Muscle of leg (tissue), 11 donors: ENCODE results near the gene DNAJA3. TPM values are rescaled to one million over a fixed set of nuclear protein-coding genes. Genes with fewer than 3 reads are reported as not detected.
A peak's percentile ranks its signal among the peaks of the same experiment; 100 is the strongest.

Experiments
- DNase-seq: peaks from one replicate; pipeline ENCODE4 v3.0.0; 2013
- H3K27ac ChIP-seq: one replicate; pipeline ENCODE4 v1.5.1; 2013; ENCODE audit warnings: mild to moderate bottlenecking, low read length, control low read depth
- H3K27me3 ChIP-seq: one replicate; pipeline ENCODE4 v1.6.1; 2013; ENCODE audit warnings: low read length; ENCODE audit not compliant: control insufficient read depth, insufficient read depth
- H3K36me3 ChIP-seq: one replicate; pipeline ENCODE4 v1.6.1; 2013; ENCODE audit warnings: low read length; ENCODE audit not compliant: control insufficient read depth, insufficient read depth
- H3K4me1 ChIP-seq: one replicate; pipeline ENCODE4 v1.6.1; 2013; ENCODE audit warnings: low read length; ENCODE audit not compliant: control insufficient read depth, insufficient read depth
- H3K4me3 ChIP-seq: one replicate; pipeline ENCODE4 v1.5.1; 2013; ENCODE audit warnings: low read length, control low read depth
- H3K9me3 ChIP-seq: replicated peaks from 2 replicates; pipeline ENCODE4 v1.6.1; 2013; ENCODE audit warnings: low read depth, low read length; ENCODE audit not compliant: control insufficient read depth
- WGBS: methylation state at CpG from one replicate; pipeline ENCODE4 v1.1.5; 2013; ENCODE audit warnings: missing lambda C conversion rate; ENCODE audit not compliant: insufficient coverage; 5-methylcytosine and 5-hydroxymethylcytosine counted together
- polyA plus RNA-seq, 8 donors: library from polyadenylated mRNA; unstranded; fragments of 120-200 nt; gene quantifications; one replicate each; pipeline versions ENCODE4 v1.2.1 to v1.2.3, GENCODE V29; 2013; ENCODE audit warnings: inconsistent platforms in 1 of 8, low replicate concordance in 1 of 8; ENCODE audit not compliant: insufficient read length in 8 of 8, insufficient read depth in 1 of 8
- total RNA-seq: library from RNA; stranded (reverse); fragments of 120-200 nt; gene quantifications from one replicate; pipeline ENCODE4 v1.2.4, GENCODE V29; 2013

Gene DNAJA3
- total and polyA plus RNA-seq, 9 donors = 23.8 to 33.5 (median 28.4) TPM

DNA sequence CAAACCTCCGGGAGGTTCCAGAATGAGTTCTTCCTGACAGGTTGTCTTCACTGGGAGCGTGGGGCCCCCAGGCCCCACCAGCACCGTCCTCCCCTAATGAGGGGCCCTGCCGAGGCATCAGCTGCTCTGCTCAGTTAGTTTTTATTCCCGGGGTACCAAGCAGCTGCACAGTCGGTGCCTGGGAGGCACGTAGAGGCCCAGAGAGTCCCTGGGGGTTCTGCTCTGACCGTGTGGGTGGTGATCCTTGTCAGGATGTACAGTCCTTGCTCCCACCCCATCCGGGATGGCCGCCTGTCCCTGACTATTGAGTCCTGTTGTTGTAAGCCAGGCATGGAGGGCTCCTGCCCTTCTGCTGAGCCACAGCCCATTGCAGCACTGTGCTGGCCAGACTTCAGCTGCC, 30.3 kb downstream of the DNAJA3 start:
- WGBS = 43% methylated on average over 4 of the region's 10 CpGs
- Histone ChIP-seq H3K27ac (no peak overlapping the region), H3K9me3 (no peaks in the 10 kb centered on the region), H3K27me3 (no peaks in the 10 kb centered on the region), H3K36me3 (peaks cover 62% of the 10 kb centered on the region), H3K4me3 (no peak overlapping the region), H3K4me1 (peaks cover 13% of the 10 kb centered on the region)
- DNase-seq = no peak

DNA sequence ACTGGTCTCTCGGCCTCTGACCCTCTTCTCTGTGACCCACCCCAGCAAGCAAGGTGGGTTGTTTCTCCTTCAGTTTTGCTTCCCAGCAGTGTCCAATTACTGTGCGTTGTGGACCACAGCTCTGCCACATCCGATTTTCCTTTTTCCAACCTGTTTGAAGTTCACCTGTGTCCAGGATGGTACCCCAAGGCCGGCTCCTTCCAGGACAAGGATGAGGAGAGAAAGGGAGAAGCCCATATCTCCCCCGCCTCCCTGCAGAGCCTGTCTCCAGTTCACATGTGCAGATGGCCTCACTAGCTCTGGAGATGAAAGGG, 35.2 kb downstream of the DNAJA3 start:
- Histone ChIP-seq H3K36me3 (peaks cover 66% of the 10 kb centered on the region), H3K4me3 (no peak overlapping the region), H3K9me3 (no peaks in the 10 kb centered on the region), H3K4me1 (no peaks in the 10 kb centered on the region), H3K27me3 (no peaks in the 10 kb centered on the region), H3K27ac (no peak overlapping the region)
- WGBS = 93% methylated on average over 3 of the region's 5 CpGs
- no peak for DNase-seq

DNA sequence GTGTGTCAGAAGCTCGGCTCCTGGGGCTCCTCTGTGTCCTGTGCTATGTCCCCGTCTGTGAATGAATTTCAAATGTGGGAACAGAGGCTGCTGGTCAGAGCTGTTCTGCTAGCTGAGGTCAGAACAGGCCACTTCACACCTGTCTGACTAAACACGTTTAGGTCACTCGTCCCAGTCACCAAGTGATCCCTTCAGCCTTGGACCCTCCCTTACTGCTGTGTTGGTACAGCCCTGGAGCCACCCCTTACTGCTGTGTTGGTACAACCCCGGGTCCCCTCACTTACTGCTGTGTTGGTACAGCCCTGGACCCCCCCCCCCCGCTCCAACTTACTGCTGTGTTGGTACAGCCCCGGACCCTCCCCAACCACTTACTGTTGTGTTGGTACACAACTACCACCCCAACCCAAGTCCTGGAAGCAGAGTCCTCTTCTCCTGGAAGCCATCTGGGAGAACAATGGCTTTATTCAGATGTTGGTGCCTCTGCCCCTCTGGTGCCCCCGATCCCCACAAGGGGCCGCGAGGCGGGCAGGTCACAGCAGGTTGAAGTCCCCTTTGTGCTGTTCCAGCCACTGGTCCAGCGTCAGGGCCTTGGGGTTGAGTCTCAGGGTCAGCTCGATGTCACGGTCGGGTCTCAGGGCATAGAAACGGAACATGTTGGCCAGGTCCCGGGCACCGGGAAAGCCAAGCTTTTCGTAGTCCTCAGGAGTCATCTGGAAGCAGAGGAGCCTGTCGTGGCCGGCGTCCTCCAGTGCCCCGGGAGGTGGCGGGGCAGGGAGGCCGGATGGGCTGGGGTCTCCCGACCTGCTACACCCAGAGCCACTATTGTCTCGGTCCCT, 35.8 kb downstream of the DNAJA3 start:
- H3K9me3 ChIP-seq = no peaks in the 10 kb centered on the region
- H3K27me3 ChIP-seq = no peaks in the 10 kb centered on the region
- no peak overlapping the region for H3K4me3 ChIP-seq
- WGBS = 74% methylated on average over 23 of the region's 27 CpGs
- H3K36me3 ChIP-seq = peaks cover 67% of the 10 kb centered on the region
- no peak for DNase-seq
- H3K4me1 ChIP-seq = no peaks in the 10 kb centered on the region
- H3K27ac ChIP-seq = no peak overlapping the region

DNA sequence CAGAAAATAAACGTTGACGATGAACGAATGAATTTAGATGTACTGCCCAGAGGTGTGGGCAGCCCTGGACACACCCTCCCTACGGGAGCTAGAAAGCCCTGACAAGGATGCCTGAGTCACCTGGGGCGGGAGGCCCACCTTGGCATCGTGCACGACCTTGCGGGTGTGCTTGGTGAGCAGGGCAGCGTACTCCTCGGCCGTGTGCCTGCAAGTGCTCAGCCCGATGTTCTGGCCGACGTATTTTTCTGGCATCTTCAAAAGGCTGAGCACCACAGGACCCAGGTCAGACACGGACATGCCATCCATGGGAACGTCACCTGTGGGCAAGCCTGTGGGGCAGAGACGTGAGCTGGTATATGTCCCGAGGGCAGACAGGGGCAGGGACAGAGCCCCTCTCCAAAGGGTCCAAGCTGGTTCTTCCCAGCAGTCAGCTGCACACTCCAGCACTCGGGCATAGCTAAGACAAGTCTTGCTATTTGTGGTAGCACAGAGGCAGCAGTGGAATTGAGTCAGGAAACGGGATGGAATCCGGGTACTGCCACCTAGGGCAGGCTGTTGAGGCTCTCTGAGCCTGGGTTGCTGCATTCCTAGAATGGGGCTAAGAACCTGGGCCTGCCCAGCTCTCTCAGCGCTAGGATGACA, 38.0 kb downstream of the DNAJA3 start:
- H3K4me1 ChIP-seq = no peaks in the 10 kb centered on the region
- H3K27ac ChIP-seq = no peak overlapping the region
- H3K27me3 ChIP-seq = no peaks in the 10 kb centered on the region
- H3K36me3 ChIP-seq = peaks cover 60% of the 10 kb centered on the region
- no peaks in the 10 kb centered on the region for H3K9me3 ChIP-seq
- 90% methylated on average over 22 of the region's 22 CpGs for WGBS
- DNase-seq = no peak
- H3K4me3 ChIP-seq = no peak overlapping the region

DNA sequence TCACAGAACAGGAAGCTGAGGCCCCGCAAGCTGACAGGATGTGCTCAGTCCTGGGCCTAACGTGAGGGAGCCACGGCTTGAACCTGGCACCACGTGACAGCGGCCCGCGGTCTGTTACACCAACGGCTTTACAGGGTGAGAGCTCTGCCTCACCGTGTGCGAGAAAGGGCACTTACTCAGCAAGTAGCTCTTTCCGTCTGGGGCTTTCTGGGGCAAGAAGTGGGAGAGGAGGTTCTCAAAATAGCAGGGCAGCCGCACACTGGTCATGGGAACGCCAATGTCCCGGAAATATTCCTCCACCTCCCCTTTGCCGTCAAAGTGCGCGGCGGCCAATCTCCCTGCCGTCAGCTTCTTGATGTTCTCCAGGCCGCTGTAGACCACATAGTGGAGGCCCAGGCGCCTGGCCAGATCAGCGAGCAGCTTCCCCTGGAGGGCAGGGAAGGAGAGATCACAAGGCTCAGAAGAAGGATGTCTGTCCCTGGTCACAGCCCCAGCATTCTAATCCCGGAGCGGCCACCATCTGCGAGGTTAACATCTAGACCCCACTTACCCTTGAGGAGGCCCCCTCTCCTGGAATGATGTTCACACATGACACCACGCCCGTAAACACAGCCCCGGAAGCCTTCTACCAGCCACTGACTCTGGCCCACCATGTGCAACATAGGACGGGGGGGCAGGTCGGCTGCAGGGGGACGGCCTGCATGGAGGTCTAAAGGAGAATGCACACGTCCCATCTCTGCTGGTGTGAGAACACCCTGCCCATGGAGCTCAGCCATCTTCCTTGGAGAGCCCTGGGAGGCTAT, 40.5 kb downstream of the DNAJA3 start:
- no peaks in the 10 kb centered on the region for H3K4me1 ChIP-seq
- H3K36me3 ChIP-seq = peaks cover 47% of the 10 kb centered on the region
- H3K9me3 ChIP-seq = no peaks in the 10 kb centered on the region
- no peak overlapping the region for H3K4me3 ChIP-seq
- DNase-seq = no peak
- H3K27ac ChIP-seq = peak overlapping the region; percentile 20
- 87% methylated on average over 23 of the region's 32 CpGs for WGBS
- H3K27me3 ChIP-seq = no peaks in the 10 kb centered on the region

DNA sequence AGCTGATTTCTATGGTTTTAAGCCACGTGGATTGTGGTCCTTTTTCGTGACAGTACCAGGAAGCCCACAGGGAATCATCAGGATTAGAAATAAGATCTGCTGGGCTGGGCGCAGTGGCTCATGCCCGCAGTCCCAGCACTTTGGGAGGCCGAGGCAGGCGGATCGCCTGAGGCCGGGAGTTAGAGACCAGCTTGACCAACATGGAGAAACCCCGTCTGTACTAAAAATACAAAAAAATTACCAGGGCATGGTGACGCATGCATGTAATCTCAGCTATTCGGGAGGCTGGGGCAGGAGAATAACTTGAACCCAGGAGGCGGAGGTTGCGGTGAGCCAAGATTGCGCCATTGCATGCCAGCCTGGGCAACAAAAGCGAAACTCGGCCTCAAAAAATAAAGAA, 42.2 kb downstream of the DNAJA3 start:
- Histone ChIP-seq H3K27me3 (no peaks in the 10 kb centered on the region), H3K4me1 (no peaks in the 10 kb centered on the region), H3K4me3 (no peak overlapping the region), H3K27ac (no peak overlapping the region), H3K36me3 (peaks cover 42% of the 10 kb centered on the region), H3K9me3 (no peaks in the 10 kb centered on the region)
- WGBS = 97% methylated on average over 16 of the region's 16 CpGs
- DNase-seq = no peak

DNA sequence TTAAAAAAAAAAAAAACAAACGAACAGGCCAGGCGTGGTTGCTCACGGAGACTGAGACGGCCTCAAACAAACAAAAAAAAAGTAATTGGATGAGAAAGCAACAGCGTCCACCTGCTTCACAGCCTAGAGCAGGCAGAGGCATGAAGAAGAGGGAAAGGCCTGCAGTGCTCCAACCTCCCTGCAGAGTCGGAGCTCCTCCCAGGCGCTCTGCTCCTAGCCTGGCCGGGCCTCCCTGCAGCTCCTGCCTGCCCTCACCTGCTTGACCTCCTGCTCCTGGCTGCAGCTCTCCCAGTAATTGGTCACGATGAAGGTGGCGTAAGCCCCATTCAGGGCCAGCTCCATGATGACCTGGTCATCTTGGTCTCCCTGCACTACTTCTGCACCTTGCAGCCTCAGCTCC, 43.3 kb downstream of the DNAJA3 start:
- Histone ChIP-seq H3K27ac (no peak overlapping the region), H3K9me3 (no peaks in the 10 kb centered on the region), H3K36me3 (peaks cover 33% of the 10 kb centered on the region), H3K4me1 (peaks cover 1% of the 10 kb centered on the region), H3K4me3 (no peak overlapping the region), H3K27me3 (no peaks in the 10 kb centered on the region)
- DNase-seq = no peak
- WGBS = 94% methylated on average over 8 of the region's 10 CpGs

DNA sequence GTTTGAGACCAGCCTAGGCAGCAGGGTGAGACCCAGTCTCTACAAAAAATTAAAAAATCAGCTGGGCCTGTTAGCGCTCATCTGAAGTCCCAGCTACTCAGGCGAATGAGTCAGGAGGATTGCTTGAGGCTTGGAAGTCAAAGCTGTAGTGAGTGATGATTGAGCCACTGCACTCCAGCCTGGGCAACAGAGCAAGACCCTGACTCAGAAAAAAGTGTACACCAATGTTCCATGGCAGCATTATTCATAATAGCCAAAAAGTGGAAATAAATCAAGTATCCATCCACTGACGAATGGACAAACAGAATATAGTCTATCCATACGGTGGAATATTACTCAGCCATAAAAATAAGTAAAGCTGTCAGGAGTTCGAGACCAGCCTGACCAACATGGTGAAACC, 46.2 kb downstream of the DNAJA3 start:
- H3K9me3 ChIP-seq = no peaks in the 10 kb centered on the region
- no peak overlapping the region for H3K4me3 ChIP-seq
- 88% methylated on average over 2 of the region's 5 CpGs for WGBS
- no peak for DNase-seq
- H3K4me1 ChIP-seq = peaks cover 18% of the 10 kb centered on the region
- peaks cover 11% of the 10 kb centered on the region for H3K36me3 ChIP-seq
- no peaks in the 10 kb centered on the region for H3K27me3 ChIP-seq
- no peak overlapping the region for H3K27ac ChIP-seq

DNA sequence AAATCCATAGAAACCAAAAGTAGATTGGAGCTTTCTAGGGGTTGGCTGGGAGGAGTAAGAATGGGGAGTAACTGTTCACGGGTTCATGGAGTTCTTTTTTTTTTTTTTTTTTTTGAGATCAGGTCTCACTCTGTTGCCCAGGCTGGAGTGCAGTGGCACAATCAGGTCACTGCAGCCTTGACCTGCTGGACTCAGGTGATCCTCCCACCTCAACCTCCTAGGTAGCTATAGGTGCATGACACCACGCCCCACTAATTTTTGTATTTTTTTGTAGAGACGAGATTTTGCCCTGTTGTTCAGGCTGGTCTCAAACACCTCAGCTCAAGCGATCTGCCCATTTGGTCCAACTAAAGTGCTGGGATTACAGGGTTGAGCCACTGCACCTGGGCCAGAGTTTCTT, 47.2 kb downstream of the DNAJA3 start:
- Histone ChIP-seq H3K36me3 (peaks cover 8% of the 10 kb centered on the region), H3K4me3 (no peak overlapping the region), H3K27me3 (no peaks in the 10 kb centered on the region), H3K4me1 (peaks cover 20% of the 10 kb centered on the region), H3K27ac (no peak overlapping the region), H3K9me3 (no peaks in the 10 kb centered on the region)
- no peak for DNase-seq
- whole genome bisulfite sequencing = no CpG with 5 or more reads among the region's 4 CpGs
